CD8-positive, alpha-beta memory T cell (primary cell): Measurements from ENCODE around the gene EMCN. TPM values are rescaled to one million over a fixed set of nuclear protein-coding genes. Genes with fewer than 3 reads are reported as not detected.

Source experiments
- CTCF ChIA-PET: fragments of 350-600 bp; sonication (Branson Sonifier 250); formaldehyde crosslinking; loops from one replicate; lab custom pipeline; 2021; ENCODE audit warnings: antibody characterized with exemption; lab: Charles Lee
- POLR2A ChIA-PET: fragments of 350-600 bp; sonication (Branson Sonifier 250); formaldehyde crosslinking; loops from one replicate; lab custom pipeline; 2021; ENCODE audit warnings: antibody characterized with exemption; lab: Charles Lee
- DNase-seq, 5 donors: peaks; one replicate each; pipeline versions ENCODE4 v3.0.0 to v3.0.0-alpha.2; 2020 to 2022; ENCODE audit warnings: mixed read lengths in 1 of 5
- H3K27ac ChIP-seq: one replicate; pipeline ENCODE4 v1.7.0; 2013; ENCODE audit warnings: low read depth, mild to moderate bottlenecking, low read length, moderate library complexity
- H3K27me3 ChIP-seq: 2 replicates; pipeline ENCODE4 v1.7.0; 2013; ENCODE audit warnings: low read length, mild to moderate bottlenecking; ENCODE audit not compliant: insufficient read depth, poor library complexity, severe bottlenecking
- H3K36me3 ChIP-seq: 2 replicates; pipeline ENCODE4 v1.7.0; 2013; ENCODE audit warnings: mild to moderate bottlenecking, low read length, moderate library complexity; ENCODE audit not compliant: insufficient read depth
- H3K4me1 ChIP-seq: 2 replicates; pipeline ENCODE4 v1.7.0; 2013; ENCODE audit warnings: mild to moderate bottlenecking, low read length, moderate library complexity; ENCODE audit not compliant: insufficient read depth
- H3K4me3 ChIP-seq: 2 replicates; pipeline ENCODE4 v1.7.0; 2013; ENCODE audit warnings: mild to moderate bottlenecking, low read length
- H3K9me3 ChIP-seq: 2 replicates; pipeline ENCODE4 v1.7.0; 2013; ENCODE audit warnings: mild to moderate bottlenecking, low read length
- H3K27ac Mint-ChIP-seq, 8 donors: one replicate each; pipeline ENCODE4 v1.8.0; 2020 to 2021; ENCODE audit warnings: mixed read lengths in 8 of 8, mild to moderate bottlenecking in 6 of 8, inconsistent platforms in 3 of 8, moderate library complexity in 3 of 8
- H3K27me3 Mint-ChIP-seq, 2 donors: one replicate each; pipeline ENCODE4 v1.8.0; 2020 to 2021; ENCODE audit warnings: mixed read lengths in 2 of 2, mild to moderate bottlenecking in 1 of 2, moderate library complexity in 1 of 2
- H3K36me3 Mint-ChIP-seq, 3 donors: one replicate each; pipeline ENCODE4 v1.8.0; 2020 to 2021; ENCODE audit warnings: mixed read lengths in 3 of 3, inconsistent platforms in 1 of 3, mild to moderate bottlenecking in 1 of 3
- H3K4me1 Mint-ChIP-seq, 3 donors: one replicate each; pipeline ENCODE4 v1.8.0; 2020 to 2021; ENCODE audit warnings: mixed read lengths in 3 of 3, inconsistent platforms in 1 of 3, mild to moderate bottlenecking in 1 of 3
- H3K4me3 Mint-ChIP-seq, 7 donors: one replicate each; pipeline ENCODE4 v1.8.0; 2020 to 2021; ENCODE audit warnings: mixed read lengths in 7 of 7, mild to moderate bottlenecking in 6 of 7, moderate library complexity in 4 of 7, inconsistent platforms in 2 of 7
- H3K9me3 Mint-ChIP-seq, 5 donors: one replicate each; pipeline ENCODE4 v1.8.0; 2020 to 2022; ENCODE audit warnings: mixed read lengths in 5 of 5, mild to moderate bottlenecking in 3 of 5, moderate library complexity in 2 of 5, inconsistent platforms in 1 of 5
- polyA plus RNA-seq: library from polyadenylated mRNA; unstranded; fragments of 300-500 nt; fragmentation: Illumina TruSeq; gene quantifications from one replicate; pipeline ENCODE4 v1.2.3, GENCODE V29; 2021
- total RNA-seq, 2 experiments: library from RNA; stranded (reverse); gene quantifications; one replicate each; pipeline ENCODE4 v1.2.3, GENCODE V29; 2021

EMCN gene
- total and polyA plus RNA-seq, 3 experiments from 2014 or later: not detected

DNA sequence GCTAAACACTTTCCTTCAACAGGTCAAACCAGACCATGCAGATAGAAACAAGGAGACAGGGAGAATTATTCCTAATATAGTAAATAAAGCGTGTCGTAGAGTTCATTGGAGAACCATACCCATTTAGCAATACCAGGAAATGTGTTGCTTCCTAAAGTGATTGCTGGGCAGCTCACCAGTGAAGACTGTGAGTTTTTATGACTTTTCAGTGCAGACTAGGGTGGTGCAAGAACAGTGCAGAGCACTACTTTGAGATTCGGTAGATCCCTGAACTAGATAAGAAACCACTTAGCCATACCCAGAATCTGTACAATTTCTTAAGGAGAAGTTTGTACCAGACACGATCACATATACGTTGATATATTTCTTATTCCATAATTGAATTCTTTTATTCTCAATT, 87.4 kb downstream of the EMCN start:
- no peaks in the 10 kb centered on the region for H3K36me3 Mint-ChIP-seq
- peaks cover 0 to 16% of the 10 kb centered on the region in 2 donors for H3K27me3 Mint-ChIP-seq
- no peaks in the 10 kb centered on the region for H3K4me1 Mint-ChIP-seq
- H3K9me3 ChIP-seq: no peaks in the 10 kb centered on the region
- H3K4me3 Mint-ChIP-seq: no peak overlapping the region
- H3K4me1 ChIP-seq: no peaks in the 10 kb centered on the region
- no peaks in the 10 kb centered on the region for H3K36me3 ChIP-seq
- ChIA-PET CTCF (no interaction called here), POLR2A (no interaction called here)
- peaks cover 0 to 4% (median 0%) of the 10 kb centered on the region in 5 donors for H3K9me3 Mint-ChIP-seq
- no peak overlapping the region for H3K27ac Mint-ChIP-seq
- no peak overlapping the region for H3K27ac ChIP-seq
- no peaks in the 10 kb centered on the region for H3K27me3 ChIP-seq
- no peak overlapping the region for H3K4me3 ChIP-seq
- DNase-seq: no peak

DNA sequence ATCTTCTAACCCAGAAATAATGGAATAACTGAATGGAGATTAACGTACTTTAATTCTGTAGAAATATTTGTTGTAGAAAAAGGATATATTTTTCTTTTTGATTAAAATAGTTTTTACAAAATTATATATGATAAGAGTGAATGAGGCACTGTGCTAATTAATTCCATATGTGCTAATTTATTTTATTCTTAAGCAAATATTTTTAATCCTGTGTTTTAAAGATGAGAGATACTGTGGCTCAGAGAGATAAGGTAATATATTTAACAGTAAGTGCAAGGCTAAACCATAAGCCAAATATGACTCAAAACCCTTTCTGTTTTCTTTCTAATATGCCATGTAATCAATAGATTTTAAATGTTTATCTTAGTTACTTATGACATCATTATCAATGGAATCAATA, 88.2 kb downstream of the EMCN start:
- POLR2A ChIA-PET: no interaction called here
- no peaks in the 10 kb centered on the region for H3K36me3 Mint-ChIP-seq
- Histone ChIP-seq H3K27me3 (no peaks in the 10 kb centered on the region), H3K4me1 (no peaks in the 10 kb centered on the region), H3K4me3 (no peak overlapping the region), H3K9me3 (no peaks in the 10 kb centered on the region), H3K27ac (no peak overlapping the region), H3K36me3 (no peaks in the 10 kb centered on the region)
- no peak overlapping the region for H3K4me3 Mint-ChIP-seq
- H3K4me1 Mint-ChIP-seq: no peaks in the 10 kb centered on the region
- CTCF ChIA-PET: no interaction called here
- no peak overlapping the region for H3K27ac Mint-ChIP-seq
- no peak for DNase-seq
- peaks cover 0 to 16% of the 10 kb centered on the region in 2 donors for H3K27me3 Mint-ChIP-seq
- H3K9me3 Mint-ChIP-seq: peaks cover 0 to 4% (median 0%) of the 10 kb centered on the region in 5 donors

GRCh38 chr4:100428051-100428450, 89.8 kb downstream of the EMCN start:
- Mint-ChIP-seq H3K27ac (no peak overlapping the region), H3K4me3 (no peak overlapping the region), H3K36me3 (no peaks in the 10 kb centered on the region), H3K27me3 (peaks cover 0 to 17% of the 10 kb centered on the region in 2 donors), H3K9me3 (peaks cover 0 to 4% (median 0%) of the 10 kb centered on the region in 5 donors), H3K4me1 (no peaks in the 10 kb centered on the region)
- ChIA-PET CTCF (no interaction called here), POLR2A (no interaction called here)
- DNase-seq: no peak
- Histone ChIP-seq H3K27me3 (no peaks in the 10 kb centered on the region), H3K27ac (no peak overlapping the region), H3K4me3 (no peak overlapping the region), H3K36me3 (no peaks in the 10 kb centered on the region), H3K4me1 (no peaks in the 10 kb centered on the region), H3K9me3 (no peaks in the 10 kb centered on the region)

DNA sequence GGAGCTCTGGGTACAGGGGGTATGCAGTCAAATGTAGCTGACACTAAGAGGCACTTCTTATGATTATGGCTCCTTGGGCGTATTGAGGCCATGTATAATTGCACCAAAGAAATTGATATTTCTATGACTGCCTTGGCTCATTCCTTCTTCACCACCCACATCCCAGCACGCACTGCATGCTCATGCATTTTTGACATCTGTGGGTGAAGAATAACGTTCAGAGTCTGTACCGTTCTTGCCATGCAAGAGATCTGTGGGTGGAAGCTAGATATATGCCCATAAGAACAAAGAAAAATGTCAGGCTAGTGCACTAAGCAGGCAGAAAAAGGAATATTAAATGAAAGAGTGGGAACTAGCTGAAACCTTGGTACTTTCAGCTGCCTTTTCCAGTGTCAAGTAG, 93.4 kb downstream of the EMCN start:
- no peaks in the 10 kb centered on the region for H3K27me3 ChIP-seq
- ChIA-PET POLR2A (no interaction called here), CTCF (no interaction called here)
- no peaks in the 10 kb centered on the region for H3K9me3 ChIP-seq
- peaks cover 0 to 2% (median 0%) of the 10 kb centered on the region in 5 donors for H3K9me3 Mint-ChIP-seq
- H3K27me3 Mint-ChIP-seq: peaks cover 3 to 21% of the 10 kb centered on the region in 2 donors
- DNase-seq: no peak
- no peak overlapping the region for H3K4me3 Mint-ChIP-seq
- no peak overlapping the region for H3K27ac Mint-ChIP-seq
- H3K4me3 ChIP-seq: no peak overlapping the region
- H3K4me1 ChIP-seq: no peaks in the 10 kb centered on the region
- no peak overlapping the region for H3K27ac ChIP-seq
- H3K36me3 Mint-ChIP-seq: no peaks in the 10 kb centered on the region
- H3K36me3 ChIP-seq: no peaks in the 10 kb centered on the region
- H3K4me1 Mint-ChIP-seq: no peaks in the 10 kb centered on the region

GRCh38 chr4:100422894-100423293, 94.9 kb downstream of the EMCN start:
- no peak overlapping the region for H3K4me3 ChIP-seq
- Mint-ChIP-seq H3K9me3 (no peaks in the 10 kb centered on the region), H3K4me3 (no peak overlapping the region), H3K4me1 (no peaks in the 10 kb centered on the region), H3K27me3 (peaks cover 4 to 22% of the 10 kb centered on the region in 2 donors), H3K27ac (no peak overlapping the region), H3K36me3 (no peaks in the 10 kb centered on the region)
- no peaks in the 10 kb centered on the region for H3K4me1 ChIP-seq
- H3K27ac ChIP-seq: no peak overlapping the region
- ChIA-PET POLR2A (no interaction called here), CTCF (no interaction called here)
- DNase-seq: no peak
- H3K36me3 ChIP-seq: no peaks in the 10 kb centered on the region
- no peaks in the 10 kb centered on the region for H3K27me3 ChIP-seq
- H3K9me3 ChIP-seq: no peaks in the 10 kb centered on the region

DNA sequence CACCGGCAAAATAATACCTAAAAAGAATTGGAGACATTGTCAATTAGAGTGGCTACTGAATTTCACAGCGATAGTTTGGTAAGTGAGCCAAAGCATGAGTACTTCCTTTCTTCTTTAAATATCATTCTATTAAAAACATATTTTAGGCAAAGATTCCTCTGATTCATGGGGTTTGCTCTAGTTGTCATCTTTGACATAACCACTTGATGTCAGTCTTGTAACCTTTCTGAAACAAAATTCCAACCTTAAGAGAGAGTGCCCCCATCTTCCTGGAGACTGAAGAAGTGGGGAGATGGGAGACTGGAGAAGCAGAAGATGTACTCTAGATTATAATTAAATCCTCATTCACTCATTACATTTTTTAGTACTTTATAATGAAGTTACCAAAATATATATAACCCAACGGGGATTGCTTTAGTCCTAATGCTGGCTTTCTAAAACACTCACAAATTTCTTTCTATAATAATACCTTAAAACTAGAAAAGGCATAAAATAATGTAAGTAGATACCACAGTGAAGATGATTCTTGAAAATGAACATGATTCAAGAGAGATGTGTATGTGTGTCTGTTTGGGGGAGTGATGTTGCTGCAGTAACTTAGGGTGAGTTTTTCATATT, 96.4 kb downstream of the EMCN start:
- POLR2A ChIA-PET: no interaction called here
- H3K9me3 ChIP-seq: no peaks in the 10 kb centered on the region
- H3K36me3 Mint-ChIP-seq: no peaks in the 10 kb centered on the region
- H3K36me3 ChIP-seq: no peaks in the 10 kb centered on the region
- H3K27ac Mint-ChIP-seq: no peak overlapping the region
- H3K4me3 ChIP-seq: no peak overlapping the region
- no peaks in the 10 kb centered on the region for H3K4me1 Mint-ChIP-seq
- peaks cover 4 to 17% of the 10 kb centered on the region in 2 donors for H3K27me3 Mint-ChIP-seq
- no peaks in the 10 kb centered on the region for H3K27me3 ChIP-seq
- CTCF ChIA-PET: no interaction called here
- no peak for DNase-seq
- no peak overlapping the region for H3K27ac ChIP-seq
- H3K9me3 Mint-ChIP-seq: no peaks in the 10 kb centered on the region
- H3K4me1 ChIP-seq: no peaks in the 10 kb centered on the region
- H3K4me3 Mint-ChIP-seq: no peak overlapping the region

GRCh38 chr4:100420571-100420970, 97.3 kb downstream of the EMCN start:
- DNase-seq: no peak
- H3K36me3 ChIP-seq: no peaks in the 10 kb centered on the region
- H3K27ac ChIP-seq: no peak overlapping the region
- no peaks in the 10 kb centered on the region for H3K9me3 ChIP-seq
- H3K27me3 ChIP-seq: no peaks in the 10 kb centered on the region
- Mint-ChIP-seq H3K36me3 (no peaks in the 10 kb centered on the region), H3K9me3 (no peaks in the 10 kb centered on the region), H3K27me3 (peaks cover 4 to 14% of the 10 kb centered on the region in 2 donors), H3K4me1 (no peaks in the 10 kb centered on the region), H3K4me3 (no peak overlapping the region), H3K27ac (no peak overlapping the region)
- H3K4me3 ChIP-seq: no peak overlapping the region
- no peaks in the 10 kb centered on the region for H3K4me1 ChIP-seq
- CTCF ChIA-PET: no interaction called here
- POLR2A ChIA-PET: no interaction called here

GRCh38 chr4:100417565-100417964, 100.3 kb downstream of the EMCN start:
- Mint-ChIP-seq H3K27ac (no peak overlapping the region), H3K27me3 (peaks cover 6 to 9% of the 10 kb centered on the region in 2 donors), H3K4me3 (no peak overlapping the region), H3K9me3 (no peaks in the 10 kb centered on the region), H3K4me1 (no peaks in the 10 kb centered on the region), H3K36me3 (no peaks in the 10 kb centered on the region)
- Histone ChIP-seq H3K36me3 (no peaks in the 10 kb centered on the region), H3K4me1 (no peaks in the 10 kb centered on the region), H3K27ac (no peak overlapping the region), H3K9me3 (no peaks in the 10 kb centered on the region), H3K4me3 (no peak overlapping the region), H3K27me3 (no peaks in the 10 kb centered on the region)
- ChIA-PET POLR2A (no interaction called here), CTCF (no interaction called here)
- DNase-seq: no peak
